Common myeloid progenitor, CD34-positive (primary cell): Measurements from ENCODE around the gene HOXD12.
A peak's percentile ranks its signal among the peaks of the same experiment; 100 is the strongest.

Experiments
- CTCF ChIA-PET: fragments of 350-600 bp; sonication (Branson Sonifier 250); formaldehyde crosslinking; loops from one replicate; lab custom pipeline; 2021; ENCODE audit warnings: antibody characterized with exemption; lab: Charles Lee
- POLR2A ChIA-PET: fragments of 350-600 bp; sonication (Branson Sonifier 250); formaldehyde crosslinking; loops from one replicate; lab custom pipeline; 2021; ENCODE audit warnings: antibody characterized with exemption; lab: Charles Lee
- DNase-seq, 3 donors: peaks; one replicate each; pipeline versions ENCODE4 v3.0.0 to v3.0.0-alpha.2; 2013
- H3K27ac ChIP-seq, 2 experiments: 1 replicate in 1 of 2; 2 replicates in 1 of 2; pipeline ENCODE4 v1.7.0; 2013; ENCODE audit warnings: inconsistent platforms in 2 of 2, low read length in 2 of 2, mild to moderate bottlenecking in 2 of 2, low read depth in 1 of 2, moderate library complexity in 1 of 2; ENCODE audit not compliant: severe bottlenecking in 2 of 2, insufficient read depth in 1 of 2, poor library complexity in 1 of 2
- H3K27me3 ChIP-seq, 5 experiments: replicated peaks in 2 of 5; 1 replicate in 3 of 5; 2 replicates in 2 of 5; pipeline versions ENCODE4 v1.6.1 to v1.7.0; 2013; ENCODE audit warnings: low read length in 4 of 5, mild to moderate bottlenecking in 2 of 5, moderate library complexity in 2 of 5, inconsistent platforms in 1 of 5; ENCODE audit not compliant: insufficient read depth in 5 of 5, control insufficient read depth in 4 of 5
- H3K36me3 ChIP-seq, 4 experiments: 1 replicate in 2 of 4; 2 replicates in 2 of 4; pipeline versions ENCODE4 v1.6.1 to v1.7.0; 2013; ENCODE audit warnings: low read length in 3 of 4, control low read depth in 1 of 4, mild to moderate bottlenecking in 1 of 4; ENCODE audit not compliant: control insufficient read depth in 4 of 4, insufficient read depth in 4 of 4
- H3K4me1 ChIP-seq, 4 experiments: 1 replicate in 3 of 4; 2 replicates in 1 of 4; pipeline versions ENCODE4 v1.6.1 to v1.7.1; 2013; ENCODE audit warnings: low read length in 3 of 4, mild to moderate bottlenecking in 3 of 4, control low read depth in 1 of 4, inconsistent platforms in 1 of 4, moderate library complexity in 1 of 4; ENCODE audit not compliant: control insufficient read depth in 4 of 4, insufficient read depth in 4 of 4; ENCODE audit errors: control extremely low read depth in 1 of 4
- H3K4me3 ChIP-seq, 7 experiments: 1 replicate in 4 of 7; 2 replicates in 3 of 7; pipeline versions ENCODE4 v1.5.1 to v1.7.0; 2013; ENCODE audit warnings: mild to moderate bottlenecking in 7 of 7, low read length in 6 of 7, moderate library complexity in 6 of 7, inconsistent platforms in 2 of 7, low read depth in 2 of 7, control low read depth in 1 of 7; ENCODE audit not compliant: insufficient read depth in 4 of 7, control insufficient read depth in 1 of 7; ENCODE audit errors: extremely low read depth in 1 of 7
- H3K9me3 ChIP-seq, 5 experiments: 1 replicate in 4 of 5; 2 replicates in 1 of 5; pipeline versions ENCODE4 v1.6.1 to v1.7.1; 2013; ENCODE audit warnings: low read length in 4 of 5, mild to moderate bottlenecking in 2 of 5, inconsistent platforms in 1 of 5, low read depth in 1 of 5, moderate library complexity in 1 of 5; ENCODE audit not compliant: control insufficient read depth in 4 of 5, insufficient read depth in 2 of 5; ENCODE audit errors: control extremely low read depth in 1 of 5
- WGBS: methylation state at CpG from one replicate; pipeline ENCODE4 v1.1.5; 2013; ENCODE audit not compliant: insufficient coverage; 5-methylcytosine and 5-hydroxymethylcytosine counted together

HOXD12 gene

GRCh38 chr2:176071330-176072291 is 28.0 kb upstream of the HOXD12 start:
- ChIA-PET POLR2A (interaction anchor here (0.6 kb wide), 1 partner anchor 564 kb away, joined by 3 read pairs; no protein-coding TSS in a partner anchor), CTCF (interaction anchor here (1.3 to 1.9 kb wide), 6 partner anchors 10 to 709 kb away, joined by 3 to 6 read pairs (median 4); no protein-coding TSS in a partner anchor)
- Histone ChIP-seq H3K4me1 (peaks cover 0 to 20% (median 13%) of the 10 kb centered on the region in 4 experiments), H3K36me3 (no peaks in the 10 kb centered on the region), H3K27me3 (peaks cover 19 to 100% (median 74%) of the 10 kb centered on the region in 5 experiments), H3K27ac (no peak overlapping the region), H3K9me3 (peaks cover 0 to 2% (median 0%) of the 10 kb centered on the region in 5 experiments), H3K4me3 (no peak overlapping the region)
- WGBS, result 6% methylated on average over 51 of the region's 58 CpGs
- peak in 1 of 3 donors; percentile 12 for DNase-seq

- H3K27ac ChIP-seq, result no peak overlapping the region
- H3K27me3 ChIP-seq, result peaks cover 25 to 100% (median 75%) of the 10 kb centered on the region in 5 experiments
- peaks cover 0 to 2% (median 0%) of the 10 kb centered on the region in 5 experiments for H3K9me3 ChIP-seq
- CTCF ChIA-PET, result interaction anchor here (1.3 to 1.9 kb wide), 5 partner anchors 9 to 710 kb away, joined by 3 to 4 read pairs (median 3); no protein-coding TSS in a partner anchor
- peaks cover 0 to 14% (median 9%) of the 10 kb centered on the region in 4 experiments for H3K4me1 ChIP-seq
- H3K4me3 ChIP-seq, result no peak overlapping the region
- POLR2A ChIA-PET, result no interaction called here
- no peaks in the 10 kb centered on the region for H3K36me3 ChIP-seq
- 23% methylated on average over 5 of the region's 5 CpGs for WGBS
- DNase-seq, result peak in 1 of 3 donors; percentile 5
These were observed 27.3 kb upstream of the HOXD12 start for GRCh38 chr2:176072292-176072669.

GRCh38 chr2:176072951-176073904 is 26.4 kb upstream of the HOXD12 start:
- POLR2A ChIA-PET, result no interaction called here
- WGBS, result 8% methylated on average over 19 of the region's 29 CpGs
- CTCF ChIA-PET, result interaction anchor here (1.2 to 5.0 kb wide), 3 partner anchors 16 to 708 kb away, joined by 5 to 20 read pairs (median 5); no protein-coding TSS in a partner anchor

GRCh38 chr2:176074919-176075425 is 24.6 kb upstream of the HOXD12 start:
- Histone ChIP-seq H3K4me3 (no peak overlapping the region), H3K4me1 (peaks cover 0 to 7% (median 3%) of the 10 kb centered on the region in 4 experiments), H3K9me3 (peaks cover 0 to 2% (median 0%) of the 10 kb centered on the region in 5 experiments), H3K27ac (no peak overlapping the region), H3K36me3 (no peaks in the 10 kb centered on the region), H3K27me3 (peaks cover 45 to 97% (median 69%) of the 10 kb centered on the region in 5 experiments)
- DNase-seq, result no peak
- POLR2A ChIA-PET, result interaction anchor here (0.8 kb wide), 1 partner anchor 20 kb away, joined by 3 read pairs; no protein-coding TSS in a partner anchor
- CTCF ChIA-PET, result interaction anchor here (0.9 to 5.0 kb wide), 3 partner anchors 22 to 709 kb away, joined by 3 to 20 read pairs (median 6); no protein-coding TSS in a partner anchor
- 13% methylated on average over 6 of the region's 7 CpGs for WGBS

More at GRCh38 chr2:176072951-176073904, 26.4 kb upstream of the HOXD12 start:
- no peak overlapping the region for H3K27ac ChIP-seq
- peak in 1 of 3 donors; percentile 25 for DNase-seq
- H3K9me3 ChIP-seq, result peaks cover 0 to 2% (median 0%) of the 10 kb centered on the region in 5 experiments
- H3K4me3 ChIP-seq, result no peak overlapping the region
- peaks cover 33 to 97% (median 70%) of the 10 kb centered on the region in 5 experiments for H3K27me3 ChIP-seq
- peaks cover 0 to 5% (median 2%) of the 10 kb centered on the region in 4 experiments for H3K4me1 ChIP-seq
- no peaks in the 10 kb centered on the region for H3K36me3 ChIP-seq

GRCh38 chr2:176075481-176075880 is 24.1 kb upstream of the HOXD12 start:
- CTCF ChIA-PET, result interaction anchor here (0.9 to 5.0 kb wide), 3 partner anchors 22 to 710 kb away, joined by 3 to 20 read pairs (median 6); no protein-coding TSS in a partner anchor
- Histone ChIP-seq H3K36me3 (no peaks in the 10 kb centered on the region), H3K4me3 (no peak overlapping the region), H3K27ac (no peak overlapping the region), H3K4me1 (peaks cover 0 to 10% (median 5%) of the 10 kb centered on the region in 4 experiments), H3K27me3 (peaks cover 41 to 95% (median 63%) of the 10 kb centered on the region in 5 experiments), H3K9me3 (peaks cover 0 to 2% (median 0%) of the 10 kb centered on the region in 5 experiments)
- POLR2A ChIA-PET, result interaction anchor here (0.8 kb wide), 1 partner anchor 20 kb away, joined by 3 read pairs; no protein-coding TSS in a partner anchor
- no peak for DNase-seq
- WGBS, result 10% methylated on average over 12 of the region's 15 CpGs

GRCh38 chr2:176076063-176076462 is 23.5 kb upstream of the HOXD12 start:
- ChIA-PET CTCF (interaction anchor here (0.8 to 5.0 kb wide), 4 partner anchors 9 to 710 kb away, joined by 3 to 20 read pairs (median 6); no protein-coding TSS in a partner anchor), POLR2A (no interaction called here)
- peak in 1 of 3 donors; percentile 1 for DNase-seq
- Histone ChIP-seq H3K4me1 (peaks cover 0 to 15% (median 9%) of the 10 kb centered on the region in 4 experiments), H3K36me3 (no peaks in the 10 kb centered on the region), H3K27ac (no peak overlapping the region), H3K4me3 (no peak overlapping the region), H3K9me3 (peaks cover 0 to 4% (median 2%) of the 10 kb centered on the region in 5 experiments), H3K27me3 (peaks cover 42 to 95% (median 63%) of the 10 kb centered on the region in 5 experiments)
- 31% methylated on average over 4 of the region's 7 CpGs for whole genome bisulfite sequencing
